ENCODE data around the gene ZCCHC17.

GRCh38 chr1:31356427-31356826 lies 59.6 kb downstream of the ZCCHC17 start:
- TF ChIP-seq CTCF (conservative IDR thresholded peaks at IDR 0.05; ENCODE audit: low read length) (no peak), EZH2phosphoT487 (IDR thresholded peaks at IDR 0.05; ENCODE audit: borderline replicate concordance, low read depth, low read length) (no peak)

Measured in OCI-LY7 (cell line).